ENCODE results near the gene TMPRSS13.

GRCh38 chr11:117861151-117862018 is 67.8 kb downstream of the TMPRSS13 start:
- TF ChIP-seq CTCF (IDR thresholded peaks at IDR 0.05; ENCODE audit: poor library complexity), result no peak
- TF ChIP-seq EZH2 (IDR thresholded peaks at IDR 0.05; ENCODE audit: borderline replicate concordance), result no peak
- TF ChIP-seq EZH2phosphoT487 (IDR thresholded peaks at IDR 0.05; ENCODE audit: low read depth, severe bottlenecking, unreplicated experiment), result no peak

Data from hepatocyte (in vitro differentiated cells).